ENCODE data around the gene DHRS7C. TPM values are rescaled to one million over a fixed set of nuclear protein-coding genes. Genes with fewer than 3 reads are reported as not detected.

DHRS7C gene, protein sequence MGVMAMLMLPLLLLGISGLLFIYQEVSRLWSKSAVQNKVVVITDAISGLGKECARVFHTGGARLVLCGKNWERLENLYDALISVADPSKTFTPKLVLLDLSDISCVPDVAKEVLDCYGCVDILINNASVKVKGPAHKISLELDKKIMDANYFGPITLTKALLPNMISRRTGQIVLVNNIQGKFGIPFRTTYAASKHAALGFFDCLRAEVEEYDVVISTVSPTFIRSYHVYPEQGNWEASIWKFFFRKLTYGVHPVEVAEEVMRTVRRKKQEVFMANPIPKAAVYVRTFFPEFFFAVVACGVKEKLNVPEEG
- not detected in 2 replicates for total RNA-seq

DNA sequence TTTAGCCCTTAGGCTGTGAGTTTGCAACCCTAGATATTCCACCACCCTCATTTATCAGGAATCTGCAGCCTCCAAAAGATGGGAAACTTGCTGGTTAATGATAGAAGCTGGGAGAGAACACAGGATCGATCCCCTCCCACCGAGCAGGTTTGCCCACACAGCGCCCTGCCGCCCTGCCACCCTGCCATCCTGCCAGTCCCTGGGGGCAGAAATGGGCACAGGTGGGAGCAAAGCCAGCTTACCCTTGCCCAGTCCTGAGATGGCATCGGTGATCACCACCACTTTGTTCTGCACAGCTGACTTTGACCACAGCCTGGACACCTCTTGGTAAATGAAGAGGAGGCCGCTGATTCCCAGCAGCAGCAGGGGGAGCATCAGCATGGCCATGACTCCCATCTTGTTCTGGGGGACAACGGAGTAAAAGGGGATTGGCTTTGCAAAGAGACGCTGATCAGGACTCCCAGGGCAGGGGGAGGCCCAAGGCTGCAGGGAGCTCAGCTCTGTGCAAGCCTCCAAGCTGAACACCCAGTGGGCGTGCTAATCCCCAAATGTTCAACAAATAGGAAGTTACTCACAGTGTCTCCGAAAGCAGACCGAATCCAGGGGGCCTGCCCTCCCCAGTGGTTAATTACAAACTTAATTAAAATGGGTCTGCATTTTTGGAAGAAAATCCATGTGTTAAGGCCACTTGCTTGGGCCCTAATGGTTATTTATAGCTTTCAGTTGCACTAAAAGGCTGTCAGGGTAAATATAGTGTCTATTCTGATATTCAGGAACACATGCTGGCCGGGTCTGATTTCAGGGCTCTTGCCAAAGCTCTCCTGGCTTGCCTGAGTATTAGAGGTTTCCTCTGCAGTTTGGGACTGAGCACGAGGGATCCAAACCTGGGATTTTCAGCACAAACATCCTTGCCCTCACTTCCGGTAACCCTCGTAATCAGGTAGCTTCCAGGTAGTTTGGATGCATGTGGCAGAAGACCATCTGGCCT, at the start of gene DHRS7C:
DHRS7C (minus strand) TSS at position 704 of the 988 bp plus-strand sequence; CDS start at position 396, 308 bp downstream.

DNA sequence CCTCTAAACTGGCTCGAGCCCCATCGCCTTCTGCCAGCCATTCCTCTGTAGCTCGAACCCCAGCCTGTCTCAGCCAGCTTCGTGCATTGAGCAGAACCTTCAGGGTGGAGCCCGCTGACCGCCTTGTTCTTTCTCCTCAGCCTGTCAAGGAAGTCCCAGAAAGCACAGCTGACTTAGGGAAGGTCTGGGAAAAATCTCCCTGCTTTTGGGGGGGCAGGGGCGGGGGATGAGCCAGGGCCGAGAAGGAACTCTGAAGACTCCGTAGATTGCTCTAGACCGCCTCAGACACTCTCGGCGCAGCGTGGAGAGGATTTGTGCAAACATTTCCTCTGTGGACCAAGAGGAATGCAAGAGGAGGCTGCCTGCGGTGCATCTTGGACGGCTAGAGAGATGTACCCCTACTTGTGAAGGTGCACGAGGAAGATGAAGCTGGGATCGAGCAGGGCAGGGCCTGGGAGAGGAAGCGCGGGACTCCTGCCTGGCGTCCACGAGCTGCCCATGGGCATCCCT, 34.3 kb upstream of the DHRS7C start, which contains the start of gene GLP2R:
GLP2R (plus strand) TSS at position 284 of the 510 bp plus-strand sequence; CDS start at position 424, 140 bp downstream.

DNA sequence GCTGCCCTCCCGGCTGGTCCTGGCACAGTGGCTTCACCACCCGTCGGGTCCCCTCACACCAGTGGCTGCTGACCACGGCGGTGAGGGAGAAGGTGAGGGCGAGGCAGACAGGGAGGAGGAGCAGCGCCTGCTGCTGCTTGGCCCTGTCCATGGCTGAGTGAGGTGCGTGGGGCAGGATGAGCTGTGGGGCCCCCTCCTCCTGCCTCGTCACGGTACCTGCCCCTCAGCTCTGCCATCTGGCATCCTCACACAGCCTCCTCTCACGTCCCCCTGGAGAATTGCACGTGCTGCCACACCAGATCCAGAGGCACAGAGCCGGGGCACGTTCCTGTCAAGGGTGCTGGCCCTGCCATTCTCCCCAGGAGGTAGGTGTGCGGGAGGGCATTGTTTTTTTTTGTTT, 30.5 kb upstream of the DHRS7C start, which contains the start of gene GSG1L2:
GSG1L2 (minus strand) TSS at position 159 of the 400 bp plus-strand sequence; CDS start at position 151, 8 bp downstream.

Other genes starting within 250 kb of the DHRS7C start
- 69.6 and 97.0 TPM in 2 replicates for gene STX8, start 215.8 kb downstream of the DHRS7C start, total RNA-seq
- gene CFAP52, start 214.9 kb downstream of the DHRS7C start, total RNA-seq = not detected in 2 replicates
- gene USP43, start 146.1 kb downstream of the DHRS7C start, total RNA-seq = under 0.01 and 0.39 TPM in 2 replicates
- not detected in 2 replicates for gene GSG1L2, start 30.5 kb upstream of the DHRS7C start, total RNA-seq
- gene GLP2R, start 34.3 kb upstream of the DHRS7C start, total RNA-seq = not detected in 2 replicates
- gene RCVRN, start 113.7 kb upstream of the DHRS7C start, total RNA-seq = under 0.01 TPM in 1 of 2 replicates, not detected in the other